HG03045 (cell line): ENCODE measurements around the gene EVI5.
"Not testable (repeated sequence)": the region's sequence is repeated elsewhere in the genome, so short reads cannot be mapped to it uniquely, and the experiment has no call there.

Experiments
- ATAC-seq: cut with Tn5 transposase; IDR thresholded peaks from one replicate; pipeline ENCODE4 v1.9.1; 2021; ENCODE audit warnings: mild to moderate bottlenecking, moderate library complexity; ENCODE audit not compliant: unreplicated experiment

EVI5 gene

GRCh38 chr1:92792340-92792782, 7.5 kb upstream of the EVI5 start:
- no peak for ATAC-seq

- no peak for ATAC-seq
Observed at GRCh38 chr1:92791487-92792066, 6.7 kb upstream of the EVI5 start.

DNA sequence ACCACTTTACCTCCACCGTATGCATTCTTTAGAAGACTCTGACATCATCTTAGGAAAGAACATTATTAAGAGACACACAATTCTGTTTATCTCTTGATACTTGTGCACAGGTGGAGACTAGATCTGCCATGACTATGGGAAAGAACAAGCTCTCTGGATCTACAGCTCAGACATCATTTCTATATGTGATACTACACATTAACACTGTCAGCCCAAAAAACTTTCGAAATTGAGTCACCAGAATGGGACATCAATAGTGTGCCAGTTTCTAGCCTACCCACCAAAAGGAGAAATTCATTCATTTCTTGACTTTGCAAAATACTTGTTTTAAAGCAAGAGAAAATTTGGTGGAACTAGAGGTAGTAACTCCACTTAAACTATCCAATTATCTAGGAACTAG, 6.0 kb upstream of the EVI5 start:
- ATAC-seq, result no peak

DNA sequence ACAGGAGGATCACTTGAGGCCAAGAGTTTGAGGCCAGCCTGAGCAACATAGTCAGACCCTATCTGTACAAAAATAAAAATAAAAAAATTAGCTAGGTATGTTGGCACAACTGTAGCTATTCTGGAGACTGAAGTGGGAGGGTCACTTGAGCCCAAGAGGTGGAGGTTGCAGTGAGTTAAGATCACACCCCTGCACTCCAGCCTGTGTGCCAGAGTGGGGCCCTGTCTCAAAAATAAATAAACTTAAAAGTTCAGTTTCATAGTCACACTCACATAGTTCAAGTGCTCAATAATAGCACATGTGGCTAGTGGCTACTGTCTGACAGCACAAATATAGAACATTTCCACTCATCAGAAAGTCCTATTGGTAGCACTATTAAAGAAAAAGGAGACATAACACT, 5.2 kb upstream of the EVI5 start:
- no peak for ATAC-seq

DNA sequence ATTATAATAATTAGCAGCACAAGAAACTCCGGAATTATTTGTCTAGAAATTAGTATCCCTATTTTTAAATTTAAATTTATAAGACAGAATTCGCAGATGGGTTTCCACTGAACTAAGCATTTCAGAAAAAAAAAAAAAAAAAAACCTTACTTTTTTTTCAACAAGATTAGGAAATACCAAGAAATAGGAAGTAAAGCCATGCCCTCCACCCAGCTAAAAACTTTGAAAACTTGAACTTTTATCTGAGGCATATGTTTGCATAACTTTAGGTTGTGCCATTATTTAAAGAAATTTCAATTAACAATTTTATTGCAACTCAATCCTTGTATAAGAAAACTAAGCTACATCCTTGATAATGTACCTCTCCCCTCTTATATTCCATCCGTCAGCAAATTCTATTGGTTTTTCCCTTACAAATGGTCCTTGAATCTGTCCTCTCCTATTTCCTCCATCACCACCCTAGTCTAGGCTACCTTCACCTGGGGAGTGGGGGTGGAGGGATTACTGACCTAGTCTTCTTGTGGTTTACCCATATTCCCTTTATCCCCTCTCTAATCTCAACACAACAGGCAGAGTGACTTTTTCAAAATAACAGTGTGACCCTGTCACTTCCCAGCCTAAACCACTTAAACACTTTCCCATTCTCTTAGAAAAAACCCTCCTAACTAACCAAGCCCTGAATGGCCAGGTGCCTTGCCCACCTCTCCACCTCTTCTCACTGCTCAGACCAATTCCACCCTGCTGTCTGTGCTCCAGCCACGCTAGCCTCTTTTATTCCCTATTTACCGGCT, 1.4 kb upstream of the EVI5 start:
- ATAC-seq, result no peak

DNA sequence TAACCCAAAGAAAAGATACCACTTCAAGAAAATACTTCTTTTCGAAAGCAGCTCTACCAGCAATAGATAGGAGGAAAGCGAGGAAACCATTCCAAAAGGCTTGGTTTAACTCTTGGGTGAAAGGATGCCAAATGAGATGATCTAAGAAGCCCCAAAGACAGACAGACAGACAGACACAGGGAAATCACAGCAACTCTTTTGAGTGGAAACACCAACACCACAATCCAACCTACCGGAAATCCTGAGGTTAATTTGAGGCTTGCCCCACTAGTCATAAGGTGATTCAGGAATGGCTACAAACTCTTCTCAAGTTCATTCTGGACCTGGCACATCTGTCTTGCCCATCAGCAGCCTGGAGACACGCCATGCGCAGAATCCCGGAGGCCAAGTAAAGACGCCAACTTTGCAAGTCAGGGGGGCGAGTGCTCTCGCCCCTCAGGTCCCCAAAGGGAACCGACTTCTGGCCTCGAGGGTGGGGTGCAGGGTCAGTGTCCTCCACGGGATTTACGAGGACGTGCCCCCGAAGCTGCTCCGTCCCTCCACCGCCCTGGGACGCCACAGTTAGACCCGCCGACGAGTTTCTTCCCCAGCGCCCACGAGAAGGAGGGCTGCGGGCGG, 778 bp downstream of the EVI5 start:
- peak; percentile 1 for ATAC-seq

GRCh38 chr1:92783550-92783949, 1.4 kb downstream of the EVI5 start:
- ATAC-seq, result not testable (repeated sequence)

DNA sequence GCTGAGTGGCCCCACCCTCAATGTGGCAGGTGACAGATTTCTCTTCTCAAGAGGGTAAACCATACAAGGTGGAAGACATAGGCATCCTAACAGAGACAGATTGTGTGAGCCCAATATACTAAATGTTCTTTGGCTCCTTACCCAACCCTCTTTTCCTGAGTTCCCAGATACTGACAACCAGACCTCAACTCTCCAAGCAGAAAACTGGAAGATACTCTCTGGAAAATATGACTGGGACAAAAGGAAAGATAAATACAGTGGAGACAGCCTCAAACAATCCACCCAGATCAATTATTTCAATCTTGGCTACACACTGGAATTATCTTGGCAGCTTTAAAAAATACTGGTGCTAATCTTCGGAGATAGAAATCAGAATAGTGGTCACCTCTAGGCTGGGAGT, 6.5 kb downstream of the EVI5 start:
- ATAC-seq, result no peak

DNA sequence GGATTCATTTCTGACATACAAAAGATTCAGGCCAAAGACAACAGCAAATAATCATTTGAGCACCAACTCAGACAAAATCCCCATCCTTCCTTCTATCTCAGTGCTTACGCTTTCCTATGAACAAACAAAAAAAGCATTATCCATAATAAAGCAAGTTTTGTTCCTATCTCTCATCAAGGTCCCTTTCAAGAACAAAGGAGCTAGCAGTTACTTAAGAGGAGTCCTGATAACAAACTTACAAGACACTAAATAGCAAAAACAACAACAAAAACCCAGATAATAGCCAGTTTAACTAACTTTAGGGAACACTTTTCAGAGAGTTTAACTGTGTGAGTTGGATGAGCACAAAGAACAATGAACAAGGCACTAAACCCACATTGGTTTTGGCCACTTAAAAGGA, 10.5 kb downstream of the EVI5 start:
- ATAC-seq, result no peak

DNA sequence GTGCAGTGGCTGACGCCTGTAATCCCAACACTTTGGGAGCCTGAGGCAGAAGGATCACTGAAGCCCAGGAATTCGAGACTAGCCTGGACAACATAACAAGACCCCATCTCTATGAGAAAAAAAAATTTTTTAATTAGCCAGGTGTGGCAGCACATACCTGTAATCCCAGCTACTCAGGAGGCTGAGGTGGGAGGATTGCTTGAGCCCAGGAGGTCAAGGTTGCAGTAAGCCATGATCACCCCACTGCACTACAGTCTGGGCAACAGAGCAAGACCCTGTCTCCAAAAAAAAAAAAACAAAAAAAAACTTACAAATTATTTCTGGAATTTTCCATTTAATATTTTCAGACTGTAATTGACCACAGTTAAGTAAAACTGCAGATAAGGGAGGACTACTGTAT, 11.2 kb downstream of the EVI5 start:
- not testable (repeated sequence) for ATAC-seq

DNA sequence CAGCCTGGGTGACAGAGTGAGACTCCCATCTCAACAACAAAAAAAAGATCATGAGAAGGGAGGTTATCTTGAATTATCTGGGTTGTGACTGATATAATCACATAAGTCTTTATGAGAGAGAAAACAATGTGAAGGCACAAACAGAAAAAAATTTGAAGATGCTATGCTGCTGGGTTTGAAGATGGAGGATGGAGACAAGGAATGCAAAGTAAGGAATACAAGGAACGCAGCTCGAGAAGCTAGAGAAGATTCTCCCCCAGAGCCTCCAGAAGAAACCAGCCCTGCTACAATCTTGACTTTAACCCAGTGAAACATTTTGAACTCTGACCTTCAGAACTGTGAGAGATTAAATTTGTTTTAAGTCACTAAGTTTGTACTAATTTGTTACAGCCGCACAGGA, 15.1 kb downstream of the EVI5 start:
- ATAC-seq, result no peak

DNA sequence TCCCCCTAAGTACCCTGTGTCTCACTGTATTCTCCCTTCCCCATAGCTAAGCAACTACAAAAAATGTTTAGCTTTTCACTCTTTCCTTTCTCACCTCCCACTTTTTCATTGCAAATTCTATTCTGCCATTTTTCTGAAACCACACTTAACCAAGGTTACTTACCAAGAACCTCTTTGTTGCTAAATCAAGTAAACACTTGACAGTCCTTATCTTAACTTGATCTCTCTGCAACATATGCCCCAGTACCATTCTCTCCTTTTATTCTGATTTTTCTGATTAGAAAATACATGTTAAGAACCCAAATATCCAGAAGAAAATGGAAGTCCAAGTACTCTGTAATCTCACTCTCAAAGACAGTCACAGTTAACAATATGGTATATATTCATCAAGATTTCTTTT, 16.0 kb downstream of the EVI5 start:
- no peak for ATAC-seq

DNA sequence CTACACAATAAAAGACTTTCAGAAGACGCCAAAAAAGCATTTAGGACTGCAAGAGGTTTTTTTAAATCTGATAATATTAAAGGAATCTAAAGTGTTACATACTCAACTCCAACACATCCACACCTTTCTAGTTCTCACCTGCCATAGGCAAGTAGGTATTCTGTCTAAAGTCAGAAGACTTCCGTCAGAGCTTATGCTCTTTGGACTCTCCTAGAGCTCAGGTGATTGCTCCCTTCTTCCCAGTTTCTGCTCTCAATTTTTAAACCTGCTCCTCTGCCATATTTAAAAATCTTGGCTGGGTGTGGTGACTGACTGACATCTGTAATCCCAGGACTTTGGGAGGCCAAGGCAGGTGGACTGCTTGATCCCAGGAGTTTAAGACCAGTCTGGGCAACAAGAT, 16.6 kb downstream of the EVI5 start:
- no peak for ATAC-seq

GRCh38 chr1:92764116-92764515, 20.8 kb downstream of the EVI5 start:
- no peak for ATAC-seq

DNA sequence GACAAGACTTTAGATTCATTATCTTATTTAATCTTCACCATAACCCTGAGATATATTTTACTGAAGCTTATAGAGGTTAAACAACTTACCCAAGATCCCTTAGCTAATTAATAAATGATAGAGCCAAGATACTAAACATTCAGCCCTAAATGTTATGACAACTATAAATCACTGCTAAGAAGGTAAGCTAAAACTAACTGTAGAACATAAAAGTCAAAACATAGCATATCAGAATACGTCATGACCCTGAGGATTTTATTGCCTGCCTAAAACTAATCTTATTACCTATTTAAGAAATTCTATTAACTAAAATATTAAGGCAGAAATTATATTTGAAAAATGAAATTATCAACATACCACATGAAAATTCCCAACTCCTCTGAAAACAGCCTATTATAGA, 22.6 kb downstream of the EVI5 start:
- ATAC-seq, result no peak

GRCh38 chr1:92759361-92759760, 25.5 kb downstream of the EVI5 start:
- ATAC-seq, result no peak

DNA sequence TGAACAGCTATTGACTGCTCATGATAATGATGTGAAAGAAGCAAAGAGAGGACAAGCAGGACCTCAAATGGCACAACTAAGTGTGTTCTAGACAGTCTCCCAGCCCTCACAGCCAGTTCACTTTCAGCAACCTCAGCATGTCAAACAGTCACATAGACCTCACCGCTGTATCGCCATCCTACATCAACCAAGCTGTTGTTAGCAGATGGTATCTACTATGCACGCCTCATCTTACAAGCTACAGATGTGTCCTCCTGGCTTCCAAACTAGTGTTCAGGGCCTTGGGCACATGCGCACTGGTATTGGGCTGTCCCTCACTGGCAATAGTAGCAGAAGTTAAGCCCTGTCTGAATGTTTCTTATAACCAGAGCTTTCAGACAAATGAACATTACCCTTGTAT, 28.4 kb downstream of the EVI5 start:
- no peak for ATAC-seq

DNA sequence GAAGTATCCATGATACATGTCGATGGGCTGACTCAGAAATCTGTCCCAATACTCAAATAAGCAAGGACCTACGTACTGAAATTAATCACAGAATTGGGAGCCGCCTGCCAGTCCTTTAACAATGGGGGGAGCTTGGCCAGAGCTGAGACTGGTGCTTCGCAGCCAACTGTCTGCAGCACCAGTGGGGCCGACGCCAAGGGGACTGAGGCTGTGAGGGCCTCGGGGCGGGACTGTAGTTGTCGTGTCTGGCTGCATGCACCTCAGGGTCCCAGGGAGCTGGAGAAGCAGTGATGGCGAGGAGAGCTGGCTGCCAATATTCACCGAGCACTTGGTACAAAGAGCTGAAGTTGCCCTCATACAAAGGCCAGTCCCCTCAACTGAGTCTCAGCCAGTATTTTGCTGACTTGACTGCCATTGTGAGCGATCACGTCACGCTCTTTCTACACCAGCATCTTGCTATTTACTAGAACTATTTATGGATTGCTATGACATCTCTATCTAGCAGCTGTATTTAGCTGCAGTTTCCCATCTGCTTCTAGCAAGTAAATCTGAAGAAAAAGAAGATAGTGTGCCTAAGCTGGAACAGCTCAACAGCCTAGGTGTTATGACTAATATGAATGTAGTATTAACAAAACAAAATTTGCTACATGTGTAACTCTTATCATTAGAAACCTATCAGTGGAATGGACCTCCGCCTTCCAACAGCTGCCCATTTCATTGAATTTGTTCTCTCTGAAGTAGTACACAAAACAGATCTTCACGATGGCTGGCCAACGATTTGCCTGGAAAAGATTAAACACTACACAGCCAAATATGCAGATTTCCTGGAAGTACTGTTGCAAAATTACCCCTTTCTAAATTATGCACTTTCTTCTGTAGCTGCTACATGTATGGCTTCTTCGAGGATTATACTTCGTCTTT, 29.1 kb downstream of the EVI5 start:
- no peak for ATAC-seq

DNA sequence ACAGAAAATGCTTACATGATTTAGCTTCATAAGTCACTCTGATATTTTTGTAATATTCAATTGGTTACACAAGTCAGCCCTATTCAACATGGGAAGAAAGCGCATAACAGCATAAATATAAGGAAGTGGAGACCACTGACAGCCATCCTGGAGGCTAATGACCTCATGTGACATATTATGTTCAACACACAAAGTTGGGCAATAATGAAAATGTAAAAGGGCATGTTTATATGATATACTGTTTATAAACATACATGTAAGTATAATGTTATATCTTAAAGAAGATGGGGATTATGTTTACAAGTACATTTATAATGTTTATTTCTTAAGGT, 30.2 kb downstream of the EVI5 start:
- no peak for ATAC-seq

GRCh38 chr1:92754000-92754718, 30.7 kb downstream of the EVI5 start:
- no peak for ATAC-seq

GRCh38 chr1:92752719-92753118, 32.2 kb downstream of the EVI5 start:
- ATAC-seq, result no peak
